Lung (tissue), 12 donors: Measurements from ENCODE around the gene TMEM178B. TPM values are rescaled to one million over a fixed set of nuclear protein-coding genes. Genes with fewer than 3 reads are reported as not detected.

ENCODE experiments used
- ATAC-seq: fragments of 200-7000 bp; cut with Tn5 transposase; one replicate; pipeline ENCODE4 v1.9.1; 2020; ENCODE audit warnings: moderate number of reproducible peaks; ENCODE audit not compliant: insufficient read depth, low FRiP score
- DNase-seq, 3 donors: peaks; one replicate each; pipeline ENCODE4 v3.0.0-alpha.2; 2013 to 2017
- H3K27ac ChIP-seq, 2 donors: one replicate each; pipeline ENCODE4 v1.5.1; 2013; ENCODE audit warnings: mild to moderate bottlenecking in 2 of 2, moderate library complexity in 2 of 2, control low read depth in 1 of 2, inconsistent platforms in 1 of 2, low read depth in 1 of 2, low read length in 1 of 2
- H3K27me3 ChIP-seq, 3 donors: one replicate each; pipeline ENCODE4 v1.5.1; 2013; ENCODE audit warnings: low read length in 2 of 3; ENCODE audit not compliant: control insufficient read depth in 3 of 3, insufficient read depth in 3 of 3
- H3K36me3 ChIP-seq, 4 donors: one replicate each; pipeline ENCODE4 v1.5.1; 2013; ENCODE audit warnings: low read length in 4 of 4, mild to moderate bottlenecking in 1 of 4, moderate library complexity in 1 of 4; ENCODE audit not compliant: control insufficient read depth in 4 of 4, insufficient read depth in 4 of 4
- H3K4me1 ChIP-seq, 5 donors: one replicate each; pipeline ENCODE4 v1.5.1; 2013; ENCODE audit warnings: low read length in 5 of 5, mild to moderate bottlenecking in 2 of 5, moderate library complexity in 1 of 5; ENCODE audit not compliant: control insufficient read depth in 5 of 5, insufficient read depth in 5 of 5
- H3K4me3 ChIP-seq: one replicate; pipeline ENCODE4 v1.5.1; 2013; ENCODE audit warnings: mild to moderate bottlenecking, control low read depth, moderate library complexity
- H3K9ac ChIP-seq, 2 donors: one replicate each; pipeline ENCODE4 v1.5.1; 2013; ENCODE audit warnings: low read length in 2 of 2, control low read depth in 1 of 2; ENCODE audit not compliant: insufficient read depth in 1 of 2
- H3K9me3 ChIP-seq, 4 donors: one replicate each; pipeline ENCODE4 v1.5.1; 2013; ENCODE audit warnings: low read length in 3 of 4, mild to moderate bottlenecking in 1 of 4, moderate library complexity in 1 of 4; ENCODE audit not compliant: control insufficient read depth in 4 of 4, insufficient read depth in 3 of 4
- WGBS, 2 donors: extraction: QIAGEN DNeasy Blood & Tissue Kit; methylation state at CpG; one replicate each; pipeline ENCODE4 v1.1.7; 2013; 5-methylcytosine and 5-hydroxymethylcytosine counted together
- polyA plus RNA-seq, 2 donors: library from polyadenylated mRNA; stranded (reverse); fragments of 200-250 nt; gene quantifications; one replicate each; pipeline ENCODE4 v1.2.1, GENCODE V29; 2013
- total RNA-seq, 2 donors: library from RNA; depleted of rRNA in 1 of 2; stranded (reverse); fragments of >200 nt in 1 of 2; gene quantifications; one replicate each; pipeline ENCODE4 v1.2.1, GENCODE V29; 2014 to 2021
- TF ChIP-seq, protein P1 (sequence below): IDR thresholded peaks from 2 replicates; pipeline ENCODE4 v1.5.1; 2012; ENCODE audit warnings: mild to moderate bottlenecking; ENCODE audit errors: control extremely low read depth, extremely low read depth
- donor health status: control.
- donor health status: control.
- donor health status: Bipolar disorder and iron deficiency.
- donor health status: healthy.
- donor health status: DM: yes; HTN: yes; CAD: no.

TMEM178B gene
- total and polyA plus RNA-seq, 4 donors: 0.04 to 2.4 (median 0.48) TPM

DNA sequence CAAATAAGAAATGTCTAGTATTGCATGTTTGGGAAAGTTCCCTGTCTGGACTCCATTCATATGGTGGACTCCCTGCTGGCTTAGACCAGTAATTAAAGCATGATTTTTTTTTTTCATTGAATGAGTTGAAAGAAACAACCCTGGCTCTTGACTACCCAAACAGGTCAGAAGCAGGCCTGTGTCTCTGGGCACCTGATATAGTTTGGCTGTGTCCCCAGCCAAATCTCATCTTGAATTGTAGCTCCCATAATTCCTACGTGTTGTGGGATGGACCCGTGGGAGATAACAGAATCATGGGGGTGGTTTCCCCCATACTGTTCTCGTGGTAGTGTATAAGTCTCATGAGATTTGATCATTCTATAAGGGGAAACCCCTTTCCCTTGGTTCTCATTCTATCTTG is 206.2 kb downstream of the TMEM178B start:
- no peak for ATAC-seq

DNA sequence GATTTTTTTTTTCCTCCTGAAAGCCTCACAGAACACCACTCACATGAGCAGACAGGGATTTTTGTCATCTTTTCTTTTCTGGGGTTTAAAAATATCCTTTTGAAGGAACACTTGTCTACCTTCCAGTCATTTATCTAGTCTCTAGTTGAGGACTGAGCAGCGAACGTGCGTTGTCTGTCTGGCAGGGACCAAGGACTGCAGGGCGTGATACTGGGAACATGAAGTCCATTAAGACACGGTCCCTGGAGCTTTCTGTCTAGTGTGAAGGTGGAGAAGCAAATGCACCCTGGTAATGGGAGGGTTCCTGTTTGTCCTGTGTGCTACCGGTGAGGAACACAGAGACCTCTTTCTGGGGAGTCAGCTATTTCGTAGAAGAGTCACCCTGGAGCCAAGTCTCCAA is 207.4 kb downstream of the TMEM178B start:
- H3K9ac ChIP-seq: no peak overlapping the region
- WGBS, 2 donors: 90 to 95% methylated on average over 7 of the region's 7 CpGs
- H3K27me3 ChIP-seq: no peaks in the 10 kb centered on the region
- H3K4me3 ChIP-seq: no peak overlapping the region
- H3K27ac ChIP-seq: no peak overlapping the region
- no peaks in the 10 kb centered on the region for H3K9me3 ChIP-seq
- peaks cover 0 to 2% (median 0%) of the 10 kb centered on the region in 5 donors for H3K4me1 ChIP-seq
- TF ChIP-seq, protein P1, sequence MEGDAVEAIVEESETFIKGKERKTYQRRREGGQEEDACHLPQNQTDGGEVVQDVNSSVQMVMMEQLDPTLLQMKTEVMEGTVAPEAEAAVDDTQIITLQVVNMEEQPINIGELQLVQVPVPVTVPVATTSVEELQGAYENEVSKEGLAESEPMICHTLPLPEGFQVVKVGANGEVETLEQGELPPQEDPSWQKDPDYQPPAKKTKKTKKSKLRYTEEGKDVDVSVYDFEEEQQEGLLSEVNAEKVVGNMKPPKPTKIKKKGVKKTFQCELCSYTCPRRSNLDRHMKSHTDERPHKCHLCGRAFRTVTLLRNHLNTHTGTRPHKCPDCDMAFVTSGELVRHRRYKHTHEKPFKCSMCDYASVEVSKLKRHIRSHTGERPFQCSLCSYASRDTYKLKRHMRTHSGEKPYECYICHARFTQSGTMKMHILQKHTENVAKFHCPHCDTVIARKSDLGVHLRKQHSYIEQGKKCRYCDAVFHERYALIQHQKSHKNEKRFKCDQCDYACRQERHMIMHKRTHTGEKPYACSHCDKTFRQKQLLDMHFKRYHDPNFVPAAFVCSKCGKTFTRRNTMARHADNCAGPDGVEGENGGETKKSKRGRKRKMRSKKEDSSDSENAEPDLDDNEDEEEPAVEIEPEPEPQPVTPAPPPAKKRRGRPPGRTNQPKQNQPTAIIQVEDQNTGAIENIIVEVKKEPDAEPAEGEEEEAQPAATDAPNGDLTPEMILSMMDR: no peak
- H3K36me3 ChIP-seq: no peaks in the 10 kb centered on the region
- DNase-seq (no peak), ATAC-seq (no peak)

More for the DNA sequence above, 206.2 kb downstream of the TMEM178B start:
- TF ChIP-seq, protein P1: no peak
- Histone ChIP-seq H3K27ac (no peak overlapping the region), H3K9ac (no peak overlapping the region), H3K27me3 (no peaks in the 10 kb centered on the region), H3K4me3 (no peak overlapping the region), H3K9me3 (no peaks in the 10 kb centered on the region), H3K36me3 (no peaks in the 10 kb centered on the region), H3K4me1 (peaks cover 0 to 2% (median 0%) of the 10 kb centered on the region in 5 donors)
- no peak for DNase-seq
- WGBS, 2 donors: 81 to 84% methylated on average over 3 of the region's 3 CpGs

DNA sequence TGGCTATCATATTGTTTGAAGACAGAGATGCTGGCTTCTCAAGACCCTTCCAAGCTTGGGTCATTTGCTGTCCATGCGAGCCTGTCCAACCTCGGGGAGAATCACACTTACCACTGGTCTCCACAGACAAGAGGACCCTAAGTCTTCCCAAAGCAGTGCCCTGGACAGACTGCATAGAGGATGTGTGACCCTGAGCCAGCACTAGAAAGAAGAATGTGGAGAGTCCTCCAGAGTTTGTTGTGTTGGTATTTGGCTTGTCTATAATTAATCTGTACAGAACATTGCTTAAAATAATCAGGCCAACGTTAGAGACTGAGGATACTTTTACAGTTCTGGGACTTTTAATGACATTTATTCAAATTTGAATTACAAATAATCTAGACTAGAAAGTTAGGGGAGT is 212.7 kb downstream of the TMEM178B start:
- TF ChIP-seq, protein P1: no peak
- H3K9me3 ChIP-seq: no peaks in the 10 kb centered on the region
- WGBS, 2 donors: 64 to 72% methylated on average over 3 of the region's 3 CpGs

DNA sequence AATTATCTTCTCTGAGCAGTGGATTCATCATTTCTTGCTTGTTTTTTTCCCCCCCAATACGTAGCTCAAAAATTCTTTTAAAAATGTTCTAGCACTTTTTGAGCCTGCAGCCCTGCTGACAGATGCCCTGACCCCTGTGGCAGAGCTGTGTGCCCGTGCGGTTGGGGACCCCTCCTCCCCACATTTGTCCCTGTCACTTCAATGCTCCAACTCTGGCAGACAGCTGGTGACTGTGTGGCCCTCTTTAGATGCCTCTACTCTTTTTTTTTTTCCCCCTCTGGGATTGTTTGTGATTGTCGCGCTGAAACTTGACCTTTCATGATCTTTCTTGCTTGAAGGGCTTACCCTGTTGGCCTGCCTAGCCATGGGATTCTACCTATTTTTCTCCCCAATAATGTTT is 214.1 kb downstream of the TMEM178B start:
- no peak overlapping the region for H3K4me3 ChIP-seq
- no peak overlapping the region for H3K9ac ChIP-seq
- H3K27me3 ChIP-seq: no peaks in the 10 kb centered on the region
- 37 to 53% methylated on average over 5 of the region's 5 CpGs for WGBS, 2 donors
- no peak overlapping the region for H3K27ac ChIP-seq
- H3K4me1 ChIP-seq: peaks cover 0 to 2% (median 0%) of the 10 kb centered on the region in 5 donors
- ATAC-seq (no peak), DNase-seq (no peak)
- H3K9me3 ChIP-seq: no peaks in the 10 kb centered on the region
- H3K36me3 ChIP-seq: no peaks in the 10 kb centered on the region
- TF ChIP-seq, protein P1: no peak

More for the DNA sequence above, 212.7 kb downstream of the TMEM178B start:
- Histone ChIP-seq H3K36me3 (no peaks in the 10 kb centered on the region), H3K27me3 (no peaks in the 10 kb centered on the region), H3K27ac (no peak overlapping the region), H3K9ac (no peak overlapping the region), H3K4me3 (no peak overlapping the region), H3K4me1 (peaks cover 0 to 2% (median 0%) of the 10 kb centered on the region in 5 donors)
- DNase-seq: no peak
- no peak for ATAC-seq
